KG1 (cell line): Measurements from ENCODE around the gene UBE2D2.
"Not testable (repeated sequence)": the region's sequence is repeated elsewhere in the genome, so short reads cannot be mapped to it uniquely, and the experiment has no call there.

Experiments
- DNase-seq: peaks from one replicate; lab custom pipeline; 2025; lab: John Stamatoyannopoulos, UW

The UBE2D2 gene

DNA sequence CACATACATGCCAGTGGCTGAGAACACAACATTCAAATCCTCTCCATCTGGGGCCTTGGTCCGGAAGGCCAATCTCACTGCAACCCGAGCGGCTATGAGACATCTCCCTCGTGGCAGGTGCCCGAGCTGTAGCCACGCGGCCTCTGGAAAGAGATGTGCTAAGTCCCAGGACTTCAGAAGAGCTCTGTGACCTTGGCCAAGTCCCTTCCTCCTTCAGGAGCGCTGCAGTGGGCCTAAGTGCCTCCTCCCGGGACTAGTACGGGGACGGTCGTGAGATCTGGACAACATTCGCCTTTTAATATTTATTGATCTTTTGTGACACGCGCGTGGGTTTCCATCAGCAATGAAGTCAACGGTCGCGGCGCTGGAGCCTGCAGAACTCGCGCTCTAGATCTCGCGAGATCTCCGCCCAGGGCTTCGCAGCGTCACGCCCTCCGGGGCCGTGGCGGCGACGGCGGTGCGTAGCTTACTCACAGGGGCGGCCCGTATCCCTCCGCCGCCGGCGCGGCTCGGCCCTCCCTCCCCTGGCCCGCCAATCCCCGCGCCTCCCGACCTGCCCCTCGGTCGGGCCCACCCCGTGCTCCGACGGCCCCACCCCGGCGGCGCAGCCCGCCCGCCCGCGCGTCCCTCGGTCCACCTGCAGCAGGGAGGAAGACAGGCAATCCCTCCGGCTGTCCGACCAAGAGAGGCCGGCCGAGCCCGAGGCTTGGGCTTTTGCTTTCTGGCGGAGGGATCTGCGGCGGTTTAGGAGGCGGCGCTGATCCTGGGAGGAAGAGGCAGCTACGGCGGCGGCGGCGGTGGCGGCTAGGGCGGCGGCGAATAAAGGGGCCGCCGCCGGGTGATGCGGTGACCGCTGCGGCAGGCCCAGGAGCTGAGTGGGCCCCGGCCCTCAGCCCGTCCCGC lies at the start of gene UBE2D2:
Gene UBE2D2 (plus strand): TSS at position 588 of the 903 bp plus-strand sequence. CDS start 453 bp downstream, outside the sequence.
- DNase-seq: peak; percentile 55

DNA sequence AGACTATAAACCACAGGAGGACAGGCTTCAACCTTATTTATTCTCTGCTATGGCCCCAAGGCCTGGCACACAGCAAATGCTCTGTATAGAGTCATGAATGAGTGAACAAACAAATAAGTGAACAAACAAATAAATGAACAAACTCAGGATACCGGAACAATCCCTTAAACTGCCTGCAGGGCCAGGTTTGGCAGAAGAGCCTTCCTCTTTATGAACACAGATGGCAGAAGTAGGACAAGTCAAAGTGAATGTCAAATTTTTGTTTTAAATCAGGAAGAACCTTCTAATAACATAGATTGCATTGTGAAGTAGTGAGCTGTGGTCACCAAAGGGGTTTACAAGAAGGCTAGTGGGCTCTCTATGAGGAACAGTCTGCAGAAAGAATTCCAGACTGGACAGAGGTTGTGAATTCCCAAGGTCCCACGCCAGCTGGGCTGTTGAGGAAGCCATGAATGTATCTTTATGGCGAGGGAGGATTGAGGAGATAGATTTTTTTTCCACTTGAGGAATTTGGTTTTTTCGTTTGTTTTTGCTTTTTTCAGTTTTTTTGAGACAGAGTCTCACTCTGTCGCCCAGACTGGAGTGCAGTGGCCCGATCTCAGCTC lies 48.3 kb upstream of the UBE2D2 start:
- no peak for DNase-seq

DNA sequence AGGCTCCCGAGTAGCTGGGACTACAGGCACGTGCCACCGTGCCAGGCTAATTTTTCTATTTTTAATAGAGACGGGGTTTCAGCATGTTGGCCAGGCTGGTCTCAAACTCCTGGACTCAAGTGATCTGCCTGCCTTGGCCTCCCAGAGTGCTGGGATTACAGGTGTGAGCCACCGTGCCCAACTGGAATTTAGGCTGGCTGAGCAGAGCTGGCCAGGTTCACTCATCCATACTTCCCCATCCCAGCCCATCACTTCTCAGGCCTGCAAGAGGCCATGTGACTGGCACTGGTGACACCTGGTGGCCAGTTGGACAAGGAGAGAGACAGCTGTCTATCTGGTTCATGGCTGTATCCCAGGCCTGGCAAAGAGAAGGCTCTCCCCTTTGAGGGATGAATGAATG lies 47.7 kb upstream of the UBE2D2 start:
- not testable (repeated sequence) for DNase-seq

- DNase-seq: no peak
Observed at GRCh38 chr5:139513852-139514485, 47.2 kb upstream of the UBE2D2 start.

GRCh38 chr5:139514486-139514856 lies 46.7 kb upstream of the UBE2D2 start:
- no peak for DNase-seq

DNA sequence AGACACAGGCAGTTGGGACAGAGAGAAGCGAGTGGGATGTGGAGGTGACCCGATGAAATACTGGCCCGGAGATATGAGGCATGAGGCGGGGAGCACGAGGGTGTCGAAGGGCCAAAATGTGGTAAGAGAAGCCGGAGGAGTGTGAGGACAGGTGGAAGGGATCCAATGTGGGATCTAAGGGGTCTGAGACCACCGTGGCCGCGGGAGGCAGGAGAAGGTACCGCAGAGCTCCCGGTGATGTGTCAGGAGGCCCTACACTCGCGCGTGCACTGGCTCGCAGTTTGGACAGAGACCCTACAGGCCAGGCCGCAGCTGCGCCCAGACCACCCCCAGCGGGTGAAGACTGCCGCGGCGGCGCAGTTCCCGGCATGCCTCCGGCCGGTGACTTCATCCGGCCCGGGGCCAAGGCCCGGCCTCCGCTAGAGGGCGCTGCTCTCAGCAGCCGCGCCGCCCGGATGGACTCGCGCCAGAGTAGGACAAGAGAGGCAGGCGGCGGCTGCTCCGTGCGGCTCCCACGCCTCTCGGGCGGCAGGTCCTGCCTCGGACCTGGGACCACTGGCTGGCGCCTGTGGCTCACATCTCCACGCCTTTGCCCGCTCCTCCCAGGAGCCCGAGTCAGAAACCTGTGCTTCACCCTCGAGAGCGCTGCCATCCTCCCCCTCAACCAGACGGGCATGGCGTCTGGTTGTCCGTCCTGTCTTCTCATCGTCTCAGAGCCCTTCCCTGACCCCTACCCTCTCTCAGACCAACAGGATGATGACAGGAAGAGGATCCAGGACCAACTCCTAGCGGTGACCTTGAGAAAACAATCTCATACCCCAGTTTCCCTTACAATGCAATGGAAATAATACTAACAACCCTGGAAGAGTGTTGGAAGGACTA lies 43.2 kb upstream of the UBE2D2 start:
- DNase-seq: no peak

DNA sequence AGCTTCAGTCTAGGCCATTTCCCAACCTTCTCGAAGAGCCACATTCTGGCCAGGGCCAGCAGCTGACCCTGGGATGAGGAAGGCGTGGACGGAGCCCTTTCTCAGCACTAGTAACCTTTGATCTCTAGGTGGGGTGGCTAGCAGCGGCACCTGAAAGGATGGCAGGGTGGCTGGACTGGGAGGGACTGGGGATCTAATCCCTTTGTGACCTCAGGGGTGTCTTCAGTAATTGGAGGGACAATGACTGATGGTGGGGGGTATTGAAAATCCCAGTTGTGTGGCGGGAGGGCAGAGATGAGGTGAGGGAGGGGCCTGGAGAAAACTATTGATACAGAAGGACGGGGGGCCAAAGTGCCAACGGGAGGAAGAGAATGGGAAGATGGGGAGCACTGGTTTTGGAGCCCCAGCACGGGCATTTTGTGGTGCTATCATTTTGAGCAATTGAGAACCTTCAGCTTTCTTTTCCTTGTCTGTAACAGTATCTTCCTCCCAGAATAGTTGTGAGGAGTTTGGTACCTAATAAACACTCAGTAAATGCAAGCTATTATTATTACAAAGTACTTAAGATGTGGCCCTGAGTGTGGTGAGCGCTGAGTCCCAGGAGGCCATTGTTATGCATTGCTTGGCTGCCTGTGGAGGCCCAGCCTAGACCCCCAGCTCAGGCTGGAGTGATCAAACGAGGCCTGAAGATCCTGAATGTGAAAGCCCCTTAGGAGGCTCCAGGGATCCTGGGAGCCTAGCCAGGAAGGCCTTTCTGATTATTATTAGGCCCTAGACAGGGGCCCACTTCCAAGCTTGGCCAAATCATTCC lies 37.3 kb upstream of the UBE2D2 start:
- DNase-seq: no peak

- no peak for DNase-seq
Observed at GRCh38 chr5:139524446-139524845, 36.7 kb upstream of the UBE2D2 start.

DNA sequence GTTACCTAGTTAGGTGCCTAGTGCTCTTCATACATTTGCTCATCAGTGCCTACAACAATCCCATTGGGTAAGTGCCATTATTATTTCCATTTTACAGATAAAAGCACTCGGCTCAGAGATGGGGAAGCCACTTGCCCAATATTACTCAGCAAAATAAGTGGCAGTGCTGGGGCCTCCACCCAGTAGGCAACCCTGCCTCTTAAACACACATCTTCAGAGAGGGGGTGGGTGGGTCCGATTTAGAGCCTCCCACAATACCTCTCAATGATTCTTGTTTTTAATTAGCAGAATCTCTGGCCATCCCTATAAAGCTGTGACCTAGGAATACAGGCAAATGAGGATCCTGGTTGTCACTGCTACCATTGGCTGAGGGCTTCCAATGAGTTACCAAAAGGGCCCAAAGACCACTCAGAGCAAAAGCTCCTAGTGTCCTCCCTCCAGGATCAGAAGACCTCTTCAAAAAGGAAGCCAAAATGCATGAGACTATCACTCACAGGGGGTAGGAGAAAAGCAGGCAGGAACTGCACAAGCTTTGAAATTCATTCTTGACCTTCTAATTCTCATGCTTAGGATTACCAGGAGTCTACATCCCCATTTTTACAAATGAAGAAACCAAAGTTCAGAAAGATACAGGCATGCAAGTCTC lies 36.1 kb upstream of the UBE2D2 start:
- DNase-seq: no peak

GRCh38 chr5:139525586-139526308 lies 35.4 kb upstream of the UBE2D2 start:
- not testable (repeated sequence) for DNase-seq

DNA sequence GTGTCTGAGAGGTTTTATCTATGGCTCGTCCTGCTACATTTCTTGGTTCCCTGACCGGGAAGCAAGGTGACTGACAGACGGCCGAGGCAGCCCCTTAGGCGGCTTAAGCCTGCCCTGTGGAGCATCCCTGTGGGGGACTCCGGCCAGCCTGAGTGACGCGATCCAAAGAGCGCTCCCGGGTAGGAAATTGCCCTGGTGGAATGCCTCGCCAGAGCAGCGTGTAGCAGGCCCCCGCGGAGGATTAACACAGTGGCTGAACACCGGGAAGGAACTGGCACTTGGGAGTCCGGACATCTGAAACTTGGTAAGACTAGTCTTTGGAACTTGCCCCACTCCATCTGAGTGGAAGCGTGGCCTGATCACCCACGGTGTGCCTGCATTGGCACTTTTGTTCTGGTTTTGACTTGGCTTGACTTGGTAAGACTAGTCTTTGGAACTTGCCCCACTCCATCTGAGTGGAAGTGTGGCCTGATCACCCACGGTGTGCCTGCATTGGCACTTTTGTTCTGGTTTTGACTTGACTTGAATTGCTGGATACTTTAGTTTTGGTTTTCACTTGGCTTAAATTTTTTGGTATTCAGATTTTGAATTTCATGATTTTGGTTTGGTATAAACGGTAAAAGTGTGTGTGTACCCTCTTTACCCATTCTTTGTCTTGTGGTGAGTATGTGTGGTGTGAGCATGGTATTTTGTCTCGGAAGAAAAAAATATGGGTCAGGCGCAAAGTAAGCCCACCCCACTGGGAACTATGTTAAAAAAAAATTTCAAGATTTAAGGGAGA lies 34.6 kb upstream of the UBE2D2 start:
- DNase-seq: not testable (repeated sequence)

- not testable (repeated sequence) for DNase-seq
Observed at GRCh38 chr5:139527090-139527470, 34.1 kb upstream of the UBE2D2 start.

DNA sequence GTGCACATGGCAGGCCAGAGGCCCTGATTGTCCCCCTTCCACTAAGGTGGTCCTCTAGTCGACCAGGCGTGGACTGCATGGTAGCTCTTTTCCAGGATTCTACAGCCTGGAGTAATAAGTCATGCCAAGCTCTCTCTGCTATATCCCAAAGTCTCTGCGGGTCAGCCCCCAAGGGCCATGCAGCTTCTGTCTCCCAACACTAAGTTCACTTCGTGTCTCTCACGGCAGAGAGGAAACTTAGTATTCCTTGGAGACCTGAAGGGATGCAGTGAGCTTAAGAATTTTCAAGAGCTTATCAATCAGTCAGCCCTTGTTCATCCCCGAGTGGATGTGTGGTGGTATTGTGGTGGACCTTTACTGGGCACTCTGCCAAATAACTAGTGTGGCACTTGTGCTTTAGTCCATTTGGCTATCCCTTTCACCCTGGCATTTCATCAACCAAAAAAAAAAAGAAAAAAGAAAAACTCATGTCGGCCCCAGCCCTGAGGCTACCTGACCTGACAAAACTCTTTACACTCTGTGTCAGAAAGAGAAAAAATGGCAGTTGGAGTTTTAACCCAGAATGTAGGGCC lies 33.2 kb upstream of the UBE2D2 start:
- DNase-seq: not testable (repeated sequence)

DNA sequence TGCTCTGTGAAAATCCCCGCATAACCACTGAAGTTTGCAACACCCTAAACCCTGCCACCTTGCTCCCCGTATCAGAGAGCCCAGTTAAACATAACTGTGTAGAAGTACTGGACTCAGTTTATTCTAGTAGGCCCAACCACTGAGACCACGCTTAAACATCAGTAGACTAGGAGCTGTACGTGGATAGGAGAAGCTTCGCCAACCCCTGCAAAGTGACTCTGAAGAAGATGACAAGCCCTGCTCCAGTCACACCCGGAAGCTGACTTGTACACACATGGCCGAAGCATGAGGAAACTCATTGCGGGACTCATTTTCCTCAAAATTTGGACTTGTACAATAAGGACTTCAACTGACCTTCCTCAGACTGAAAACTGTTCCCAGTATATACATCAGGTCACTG lies 32.4 kb upstream of the UBE2D2 start:
- not testable (repeated sequence) for DNase-seq

DNA sequence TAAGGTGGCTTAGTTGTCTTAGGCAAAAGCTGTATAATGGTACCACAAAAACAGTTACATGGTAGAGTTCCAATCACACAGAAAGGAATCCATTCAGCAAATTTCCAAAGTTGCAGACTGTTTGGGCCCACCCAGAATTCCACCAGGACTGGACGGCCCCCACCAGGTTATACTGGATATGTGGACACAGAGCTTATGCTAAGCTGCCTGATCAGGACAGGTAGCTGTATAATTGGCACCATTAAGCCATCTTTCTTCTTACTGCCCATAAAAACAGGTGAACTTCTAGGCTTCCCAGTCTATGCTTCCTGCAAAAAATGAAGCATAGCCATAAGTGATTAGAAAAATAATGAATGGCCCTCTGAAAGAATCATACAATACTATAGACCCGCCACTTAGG lies 31.1 kb upstream of the UBE2D2 start:
- DNase-seq: not testable (repeated sequence)

GRCh38 chr5:139531772-139532169 lies 29.4 kb upstream of the UBE2D2 start:
- DNase-seq: no peak

GRCh38 chr5:139543423-139543991 lies 17.6 kb upstream of the UBE2D2 start:
- DNase-seq: no peak

- DNase-seq: not testable (repeated sequence)
Observed at GRCh38 chr5:139546593-139546992, 14.5 kb upstream of the UBE2D2 start.
